GM10266 (cell line): Measurements from ENCODE around the gene PUS3.

Experiments
- DNase-seq: peaks from one replicate; pipeline ENCODE4 v3.0.0; 2012; ENCODE audit errors: extremely low spot score
- CTCF ChIP-seq: IDR thresholded peaks from 2 replicates; pipeline ENCODE4 v1.5.1; 2012; ENCODE audit warnings: mild to moderate bottlenecking, low read depth; ENCODE audit not compliant: control insufficient read depth, insufficient read depth; ENCODE audit errors: missing control alignments

Gene PUS3

GRCh38 chr11:125924384-125925007, 21.5 kb upstream of the PUS3 start:
- no peak for DNase-seq
- TF ChIP-seq CTCF, result no peak

- TF ChIP-seq CTCF, result no peak
- no peak for DNase-seq
Observed at GRCh38 chr11:125923633-125924032, 20.6 kb upstream of the PUS3 start.

- peak; percentile 68 for DNase-seq
- TF ChIP-seq CTCF, result peak; percentile 79
Observed at GRCh38 chr11:125923012-125923579, 20.1 kb upstream of the PUS3 start.

- no peak for DNase-seq
Observed at GRCh38 chr11:125922156-125922555, 19.1 kb upstream of the PUS3 start.

GRCh38 chr11:125921042-125921441, 18.0 kb upstream of the PUS3 start:
- DNase-seq, result no peak
- no peak for TF ChIP-seq CTCF

More at GRCh38 chr11:125922156-125922555, 19.1 kb upstream of the PUS3 start:
- no peak for TF ChIP-seq CTCF

- TF ChIP-seq CTCF, result no peak
- DNase-seq, result no peak
Observed at GRCh38 chr11:125918140-125918840, 15.3 kb upstream of the PUS3 start.
